Osteocyte (in vitro differentiated cells): ENCODE measurements around the gene DOK5. TPM values are rescaled to one million over a fixed set of nuclear protein-coding genes. Genes with fewer than 3 reads are reported as not detected.

Source experiments
- DNase-seq: peaks from one replicate; pipeline ENCODE4 v3.0.0; 2021; ENCODE audit warnings: mixed read lengths; ENCODE audit not compliant: unreplicated experiment; ENCODE audit errors: extremely low spot score
- H3K27ac Mint-ChIP-seq: one replicate; pipeline ENCODE4 v1.8.0; 2021; ENCODE audit warnings: mild to moderate bottlenecking, mixed read lengths; ENCODE audit not compliant: unreplicated experiment
- H3K27me3 Mint-ChIP-seq: one replicate; pipeline ENCODE4 v1.8.0; 2021; ENCODE audit warnings: mixed read lengths; ENCODE audit not compliant: unreplicated experiment
- H3K36me3 Mint-ChIP-seq: one replicate; pipeline ENCODE4 v1.8.0; 2021; ENCODE audit warnings: mixed read lengths; ENCODE audit not compliant: unreplicated experiment
- H3K4me1 Mint-ChIP-seq: one replicate; pipeline ENCODE4 v1.8.0; 2021; ENCODE audit warnings: mixed read lengths; ENCODE audit not compliant: unreplicated experiment
- H3K4me3 Mint-ChIP-seq: one replicate; pipeline ENCODE4 v1.8.0; 2021; ENCODE audit warnings: mild to moderate bottlenecking, moderate library complexity, mixed read lengths; ENCODE audit not compliant: unreplicated experiment
- H3K9me3 Mint-ChIP-seq: one replicate; pipeline ENCODE4 v1.8.0; 2021; ENCODE audit warnings: mixed read lengths; ENCODE audit not compliant: unreplicated experiment
- CTCF ChIP-seq: fragments of 200-600 bp; sonication (generic); IDR thresholded peaks from 2 replicates; pipeline ENCODE4 v1.5.0; 2021; ENCODE audit warnings: antibody characterized with exemption, mild to moderate bottlenecking, moderate library complexity
- total RNA-seq: library from RNA; stranded (reverse); gene quantifications from 2 replicates; pipeline ENCODE4 v1.2.1, GENCODE V29; 2021

Gene DOK5
- total RNA-seq, 1 donor from 2014 or later: 7.4 TPM

GRCh38 chr20:54539521-54540046 is 64.2 kb downstream of the DOK5 start:
- TF ChIP-seq CTCF: no peak
- Mint-ChIP-seq H3K4me3 (no peak overlapping the region), H3K27me3 (no peaks in the 10 kb centered on the region), H3K9me3 (peaks cover 18% of the 10 kb centered on the region), H3K4me1 (peaks cover 19% of the 10 kb centered on the region), H3K36me3 (no peaks in the 10 kb centered on the region), H3K27ac (no peak overlapping the region)
- DNase-seq: no peak

GRCh38 chr20:54543369-54543768 is 68.0 kb downstream of the DOK5 start:
- no peak for TF ChIP-seq CTCF
- no peak for DNase-seq
- H3K9me3 Mint-ChIP-seq: peaks cover 20% of the 10 kb centered on the region
- H3K27me3 Mint-ChIP-seq: no peaks in the 10 kb centered on the region
- H3K36me3 Mint-ChIP-seq: no peaks in the 10 kb centered on the region
- H3K4me1 Mint-ChIP-seq: peaks cover 21% of the 10 kb centered on the region
- no peak overlapping the region for H3K4me3 Mint-ChIP-seq
- H3K27ac Mint-ChIP-seq: no peak overlapping the region

GRCh38 chr20:54545676-54546358 is 70.4 kb downstream of the DOK5 start:
- no peak for TF ChIP-seq CTCF
- Mint-ChIP-seq H3K9me3 (peaks cover 14% of the 10 kb centered on the region), H3K27ac (peak overlapping the region; percentile 45), H3K4me1 (peaks cover 40% of the 10 kb centered on the region), H3K36me3 (no peaks in the 10 kb centered on the region), H3K27me3 (no peaks in the 10 kb centered on the region), H3K4me3 (no peak overlapping the region)
- no peak for DNase-seq

GRCh38 chr20:54548849-54549248 is 73.5 kb downstream of the DOK5 start:
- Mint-ChIP-seq H3K9me3 (peaks cover 10% of the 10 kb centered on the region), H3K4me1 (peaks cover 44% of the 10 kb centered on the region), H3K36me3 (no peaks in the 10 kb centered on the region), H3K4me3 (no peak overlapping the region), H3K27ac (peak overlapping the region; percentile 57), H3K27me3 (no peaks in the 10 kb centered on the region)
- TF ChIP-seq CTCF: no peak
- DNase-seq: no peak

- Mint-ChIP-seq H3K4me3 (no peak overlapping the region), H3K36me3 (no peaks in the 10 kb centered on the region), H3K9me3 (peaks cover 5% of the 10 kb centered on the region), H3K27me3 (no peaks in the 10 kb centered on the region), H3K4me1 (peaks cover 44% of the 10 kb centered on the region), H3K27ac (peak overlapping the region; percentile 87)
- TF ChIP-seq CTCF: no peak
- DNase-seq: no peak
These were observed 74.4 kb downstream of the DOK5 start for GRCh38 chr20:54549658-54550326.
